ENCODE measurements around the gene ATP2B2. TPM values are rescaled to one million over a fixed set of nuclear protein-coding genes. Genes with fewer than 3 reads are reported as not detected.
"Not testable (repeated sequence)": the region's sequence is repeated elsewhere in the genome, so short reads cannot be mapped to it uniquely, and the experiment has no call there.

The ATP2B2 gene
- total RNA-seq, 1 donor from 2014 or later = not detected

DNA sequence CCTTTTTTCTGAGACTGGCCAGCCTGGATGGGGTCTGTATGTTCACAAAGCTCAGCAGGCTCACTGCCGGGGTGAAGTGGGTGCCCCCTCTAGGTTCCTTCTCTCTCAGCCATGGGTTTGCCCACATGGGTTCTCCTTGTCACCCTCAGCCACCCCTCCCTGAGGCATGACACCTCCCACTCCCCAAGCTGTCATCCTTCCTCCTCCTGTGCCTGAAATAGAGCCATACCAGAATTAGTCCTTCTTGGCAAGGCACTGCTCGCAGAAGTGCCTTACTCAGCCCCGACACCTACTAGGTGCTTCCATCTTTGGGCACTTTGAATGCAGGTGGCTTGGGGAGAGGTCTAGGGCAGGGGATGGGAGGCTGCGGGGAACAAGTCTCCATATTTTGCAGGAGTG, 121.5 kb downstream of the ATP2B2 start:
- TF ChIP-seq, protein P1, sequence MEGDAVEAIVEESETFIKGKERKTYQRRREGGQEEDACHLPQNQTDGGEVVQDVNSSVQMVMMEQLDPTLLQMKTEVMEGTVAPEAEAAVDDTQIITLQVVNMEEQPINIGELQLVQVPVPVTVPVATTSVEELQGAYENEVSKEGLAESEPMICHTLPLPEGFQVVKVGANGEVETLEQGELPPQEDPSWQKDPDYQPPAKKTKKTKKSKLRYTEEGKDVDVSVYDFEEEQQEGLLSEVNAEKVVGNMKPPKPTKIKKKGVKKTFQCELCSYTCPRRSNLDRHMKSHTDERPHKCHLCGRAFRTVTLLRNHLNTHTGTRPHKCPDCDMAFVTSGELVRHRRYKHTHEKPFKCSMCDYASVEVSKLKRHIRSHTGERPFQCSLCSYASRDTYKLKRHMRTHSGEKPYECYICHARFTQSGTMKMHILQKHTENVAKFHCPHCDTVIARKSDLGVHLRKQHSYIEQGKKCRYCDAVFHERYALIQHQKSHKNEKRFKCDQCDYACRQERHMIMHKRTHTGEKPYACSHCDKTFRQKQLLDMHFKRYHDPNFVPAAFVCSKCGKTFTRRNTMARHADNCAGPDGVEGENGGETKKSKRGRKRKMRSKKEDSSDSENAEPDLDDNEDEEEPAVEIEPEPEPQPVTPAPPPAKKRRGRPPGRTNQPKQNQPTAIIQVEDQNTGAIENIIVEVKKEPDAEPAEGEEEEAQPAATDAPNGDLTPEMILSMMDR (IDR thresholded peaks at IDR 0.05; ENCODE audit: insufficient read depth, low read length, poor library complexity, severe bottlenecking) = no peak
- Histone ChIP-seq H3K27me3 (ENCODE audit: control insufficient read depth, insufficient read depth, low read length) (peaks cover 20% of the 10 kb centered on the region), H3K4me3 (ENCODE audit: low read depth, low read length) (no peak overlapping the region), H3K36me3 (ENCODE audit: control insufficient read depth, insufficient read depth, low read length) (no peaks in the 10 kb centered on the region)
- no peak for DNase-seq (ENCODE audit: low read depth)

GRCh38 chr3:10382892-10383849, 122.2 kb downstream of the ATP2B2 start:
- TF ChIP-seq, protein P1 (IDR thresholded peaks at IDR 0.05; ENCODE audit: insufficient read depth, low read length, poor library complexity, severe bottlenecking) = no peak
- no peak for DNase-seq (ENCODE audit: low read depth)
- Histone ChIP-seq H3K4me3 (ENCODE audit: low read depth, low read length) (no peak overlapping the region), H3K36me3 (ENCODE audit: control insufficient read depth, insufficient read depth, low read length) (no peaks in the 10 kb centered on the region), H3K27me3 (ENCODE audit: control insufficient read depth, insufficient read depth, low read length) (peaks cover 21% of the 10 kb centered on the region)

DNA sequence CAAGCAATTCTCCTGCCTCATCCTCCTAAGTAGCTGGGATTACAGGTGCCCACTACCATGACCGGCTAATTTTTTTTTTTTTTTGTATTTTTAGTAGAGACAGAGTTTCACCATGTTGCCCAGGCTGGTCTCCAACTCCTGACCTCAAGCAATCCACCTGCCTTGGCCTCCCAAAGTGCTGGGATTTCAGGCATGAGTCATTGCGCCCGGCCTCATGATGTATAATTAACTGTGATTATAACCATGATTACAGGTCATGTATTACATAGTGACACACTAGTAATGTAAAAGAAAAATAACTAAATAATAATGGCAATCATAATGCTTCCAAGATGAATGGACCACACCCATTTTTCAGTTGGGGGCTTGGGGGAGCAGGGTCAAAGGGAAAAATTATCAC, 122.9 kb downstream of the ATP2B2 start:
- not testable (repeated sequence) for DNase-seq (ENCODE audit: low read depth); H3K36me3 ChIP-seq (ENCODE audit: control insufficient read depth, insufficient read depth, low read length); H3K4me3 ChIP-seq (ENCODE audit: low read depth, low read length)
- H3K27me3 ChIP-seq (ENCODE audit: control insufficient read depth, insufficient read depth, low read length) = peaks cover 25% of the 10 kb centered on the region

- peaks cover 29% of the 10 kb centered on the region for H3K27me3 ChIP-seq (ENCODE audit: control insufficient read depth, insufficient read depth, low read length)
- no peak for DNase-seq (ENCODE audit: low read depth)
- TF ChIP-seq, protein P1 (IDR thresholded peaks at IDR 0.05; ENCODE audit: insufficient read depth, low read length, poor library complexity, severe bottlenecking) = no peak
- H3K4me3 ChIP-seq (ENCODE audit: low read depth, low read length) = no peak overlapping the region
- no peaks in the 10 kb centered on the region for H3K36me3 ChIP-seq (ENCODE audit: control insufficient read depth, insufficient read depth, low read length)
Observed at GRCh38 chr3:10381336-10381735, 124.0 kb downstream of the ATP2B2 start.

- no peak overlapping the region for H3K4me3 ChIP-seq (ENCODE audit: low read depth, low read length)
- no peaks in the 10 kb centered on the region for H3K36me3 ChIP-seq (ENCODE audit: control insufficient read depth, insufficient read depth, low read length)
- no peak for DNase-seq (ENCODE audit: low read depth)
- H3K27me3 ChIP-seq (ENCODE audit: control insufficient read depth, insufficient read depth, low read length) = peaks cover 31% of the 10 kb centered on the region
- TF ChIP-seq, protein P1 (IDR thresholded peaks at IDR 0.05; ENCODE audit: insufficient read depth, low read length, poor library complexity, severe bottlenecking) = no peak
Observed at GRCh38 chr3:10380906-10381305, 124.5 kb downstream of the ATP2B2 start.

DNA sequence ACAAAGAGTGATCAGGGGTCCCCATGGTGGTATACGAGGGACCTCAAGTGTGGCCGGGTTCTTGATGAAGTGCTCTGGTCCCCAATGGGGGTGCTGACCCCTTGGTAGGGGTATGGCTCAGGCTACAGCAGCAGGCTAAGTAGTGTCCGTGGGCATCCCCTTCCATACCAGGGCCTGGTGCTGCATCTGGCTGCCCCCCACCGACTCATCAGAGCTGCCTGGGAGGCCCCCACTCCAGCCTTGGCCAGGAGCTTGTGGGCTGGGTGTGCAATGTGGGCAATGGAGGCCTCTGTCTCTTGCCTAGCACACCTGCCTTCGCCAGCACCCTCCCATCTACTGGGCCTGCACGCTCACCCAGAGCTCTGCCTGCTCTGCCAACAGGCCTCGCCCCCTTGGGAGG, 125.4 kb downstream of the ATP2B2 start:
- Histone ChIP-seq H3K36me3 (ENCODE audit: control insufficient read depth, insufficient read depth, low read length) (no peaks in the 10 kb centered on the region), H3K27me3 (ENCODE audit: control insufficient read depth, insufficient read depth, low read length) (peaks cover 30% of the 10 kb centered on the region), H3K4me3 (ENCODE audit: low read depth, low read length) (no peak overlapping the region)
- TF ChIP-seq, protein P1 (IDR thresholded peaks at IDR 0.05; ENCODE audit: insufficient read depth, low read length, poor library complexity, severe bottlenecking) = no peak
- no peak for DNase-seq (ENCODE audit: low read depth)
